Chondrocyte (in vitro differentiated cells): ENCODE results near the gene RAI1. TPM values are rescaled to one million over a fixed set of nuclear protein-coding genes. Genes with fewer than 3 reads are reported as not detected.

Experiments
- DNase-seq: peaks from one replicate; pipeline ENCODE4 v3.0.0; 2021; ENCODE audit warnings: mixed read lengths, low spot score
- H3K27ac Mint-ChIP-seq: one replicate; pipeline ENCODE4 v1.8.0; 2021; ENCODE audit warnings: mild to moderate bottlenecking, moderate library complexity, mixed read lengths; ENCODE audit not compliant: unreplicated experiment
- H3K27me3 Mint-ChIP-seq: 2 replicates; pipeline ENCODE4 v1.8.0; 2021; ENCODE audit warnings: low read depth, mixed read lengths
- H3K36me3 Mint-ChIP-seq: 2 replicates; pipeline ENCODE4 v1.8.0; 2021; ENCODE audit warnings: low read depth, mixed read lengths
- H3K4me1 Mint-ChIP-seq: 2 replicates; pipeline ENCODE4 v1.8.0; 2021; ENCODE audit warnings: low read depth, mild to moderate bottlenecking, mixed read lengths
- H3K4me3 Mint-ChIP-seq: one replicate; pipeline ENCODE4 v1.8.0; 2021; ENCODE audit warnings: mild to moderate bottlenecking, moderate library complexity, mixed read lengths; ENCODE audit not compliant: unreplicated experiment
- H3K9me3 Mint-ChIP-seq: 2 replicates; pipeline ENCODE4 v1.8.0; 2021; ENCODE audit warnings: low read depth, mixed read lengths
- CTCF ChIP-seq: fragments of 200-600 bp; sonication (generic); IDR thresholded peaks from 2 replicates; pipeline ENCODE4 v1.5.0; 2021; ENCODE audit warnings: antibody characterized with exemption, mild to moderate bottlenecking, moderate library complexity
- total RNA-seq: library from RNA; stranded (reverse); gene quantifications from 3 replicates; pipeline ENCODE4 v1.2.1, GENCODE V29; 2021

The RAI1 gene
- total RNA-seq, 1 donor from 2014 or later, result 28.7 TPM

GRCh38 chr17:17826942-17827785, 145.9 kb downstream of the RAI1 start:
- Mint-ChIP-seq H3K4me3 (no peak overlapping the region), H3K27ac (no peak overlapping the region), H3K27me3 (no peaks in the 10 kb centered on the region), H3K9me3 (no peaks in the 10 kb centered on the region), H3K4me1 (peaks cover 30% of the 10 kb centered on the region), H3K36me3 (no peaks in the 10 kb centered on the region)
- DNase-seq, result no peak
- no peak for TF ChIP-seq CTCF

DNA sequence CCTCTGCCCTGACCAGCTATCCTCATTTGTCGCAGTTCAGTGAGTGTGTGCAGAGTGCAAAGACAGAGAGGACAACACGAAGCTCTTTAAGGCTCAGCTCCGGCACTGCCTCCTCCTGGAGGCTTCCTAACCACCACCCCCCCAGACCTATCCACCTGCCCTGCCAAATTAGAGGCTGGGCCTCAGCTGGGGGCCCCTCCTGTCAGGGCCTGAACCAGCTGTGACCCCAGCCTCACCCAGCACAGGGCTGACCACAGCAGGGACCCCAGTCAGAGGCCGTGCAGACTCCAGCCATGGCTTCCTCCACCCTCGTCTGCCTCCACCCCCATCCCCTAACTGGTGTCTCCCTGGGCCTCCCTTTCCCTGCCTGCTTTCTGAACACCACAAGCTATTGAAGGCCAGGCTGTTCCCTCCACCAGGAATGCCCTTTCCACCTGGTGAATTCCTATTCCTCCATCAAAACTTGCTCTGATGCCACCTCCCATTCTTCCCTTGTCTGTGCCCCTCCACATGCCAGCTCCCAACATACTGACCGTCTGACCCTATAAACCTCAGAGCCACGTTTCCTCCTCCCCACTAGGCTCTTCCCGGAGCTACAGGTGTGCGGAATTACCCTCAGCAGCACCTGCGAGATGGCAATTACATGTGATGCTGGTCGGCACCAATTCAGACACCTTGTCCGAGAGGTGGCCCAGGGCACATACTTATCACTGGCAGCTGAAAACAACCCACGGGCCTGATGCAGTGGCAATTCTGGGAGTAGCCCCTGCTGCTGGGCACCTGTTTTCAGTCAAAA, 146.8 kb downstream of the RAI1 start:
- TF ChIP-seq CTCF, result no peak
- H3K4me1 Mint-ChIP-seq, result peaks cover 23% of the 10 kb centered on the region
- no peak overlapping the region for H3K4me3 Mint-ChIP-seq
- no peak for DNase-seq
- no peak overlapping the region for H3K27ac Mint-ChIP-seq
- no peaks in the 10 kb centered on the region for H3K9me3 Mint-ChIP-seq
- no peaks in the 10 kb centered on the region for H3K36me3 Mint-ChIP-seq
- H3K27me3 Mint-ChIP-seq, result no peaks in the 10 kb centered on the region

- no peak overlapping the region for H3K4me3 Mint-ChIP-seq
- no peaks in the 10 kb centered on the region for H3K9me3 Mint-ChIP-seq
- DNase-seq, result no peak
- no peak for TF ChIP-seq CTCF
- H3K4me1 Mint-ChIP-seq, result peaks cover 15% of the 10 kb centered on the region
- H3K27ac Mint-ChIP-seq, result no peak overlapping the region
- H3K36me3 Mint-ChIP-seq, result no peaks in the 10 kb centered on the region
- no peaks in the 10 kb centered on the region for H3K27me3 Mint-ChIP-seq
These were observed 149.0 kb downstream of the RAI1 start for GRCh38 chr17:17830269-17830567.

GRCh38 chr17:17830740-17831207, 149.5 kb downstream of the RAI1 start:
- Mint-ChIP-seq H3K4me1 (peaks cover 18% of the 10 kb centered on the region), H3K36me3 (no peaks in the 10 kb centered on the region), H3K27ac (no peak overlapping the region), H3K9me3 (no peaks in the 10 kb centered on the region), H3K4me3 (no peak overlapping the region), H3K27me3 (no peaks in the 10 kb centered on the region)
- no peak for DNase-seq
- no peak for TF ChIP-seq CTCF

- DNase-seq, result no peak
- Mint-ChIP-seq H3K36me3 (no peaks in the 10 kb centered on the region), H3K27ac (no peak overlapping the region), H3K9me3 (no peaks in the 10 kb centered on the region), H3K27me3 (no peaks in the 10 kb centered on the region), H3K4me1 (peaks cover 17% of the 10 kb centered on the region), H3K4me3 (no peak overlapping the region)
- TF ChIP-seq CTCF, result no peak
These were observed 150.2 kb downstream of the RAI1 start for GRCh38 chr17:17831208-17832031.
